AG10803 (cell line): ENCODE measurements around the gene CEACAM18.

Experiments used
- DNase-seq: peaks from one replicate; pipeline ENCODE4 v3.0.0; 2010; ENCODE audit warnings: low read depth
- H3K4me3 ChIP-seq: 2 replicates; pipeline ENCODE4 v1.5.1; 2011; ENCODE audit warnings: mild to moderate bottlenecking, low read length, control low read depth
- CTCF ChIP-seq: conservative IDR thresholded peaks from 2 replicates; pipeline ENCODE4 v1.5.1; 2011; ENCODE audit warnings: mild to moderate bottlenecking, low read length, control low read depth, inconsistent platforms

Gene CEACAM18

GRCh38 chr19:51507192-51507591, 28.9 kb downstream of the CEACAM18 start:
- no peak for DNase-seq
- H3K4me3 ChIP-seq: no peak overlapping the region
- no peak for TF ChIP-seq CTCF

- no peak for DNase-seq
- no peak for TF ChIP-seq CTCF
- H3K4me3 ChIP-seq: no peak overlapping the region
These were observed 29.3 kb downstream of the CEACAM18 start for GRCh38 chr19:51507640-51508058.

- H3K4me3 ChIP-seq: no peak overlapping the region
- no peak for TF ChIP-seq CTCF
- no peak for DNase-seq
These were observed 29.9 kb downstream of the CEACAM18 start for GRCh38 chr19:51508059-51508733.

GRCh38 chr19:51509823-51510660, 31.7 kb downstream of the CEACAM18 start:
- no peak overlapping the region for H3K4me3 ChIP-seq
- no peak for TF ChIP-seq CTCF
- no peak for DNase-seq

GRCh38 chr19:51511353-51511752, 33.0 kb downstream of the CEACAM18 start:
- no peak overlapping the region for H3K4me3 ChIP-seq
- DNase-seq: no peak
- TF ChIP-seq CTCF: peak; percentile 25

GRCh38 chr19:51513968-51514367, 35.6 kb downstream of the CEACAM18 start:
- DNase-seq: no peak
- no peak overlapping the region for H3K4me3 ChIP-seq
- TF ChIP-seq CTCF: no peak
